GM10266 (cell line): ENCODE results near the gene TTC23L.

Source experiments
- DNase-seq: peaks from one replicate; pipeline ENCODE4 v3.0.0; 2012; ENCODE audit errors: extremely low spot score
- TF ChIP-seq, protein P1 (sequence below): IDR thresholded peaks from 2 replicates; pipeline ENCODE4 v1.5.1; 2012; ENCODE audit warnings: mild to moderate bottlenecking, low read depth; ENCODE audit not compliant: control insufficient read depth, insufficient read depth; ENCODE audit errors: missing control alignments

The TTC23L gene

DNA sequence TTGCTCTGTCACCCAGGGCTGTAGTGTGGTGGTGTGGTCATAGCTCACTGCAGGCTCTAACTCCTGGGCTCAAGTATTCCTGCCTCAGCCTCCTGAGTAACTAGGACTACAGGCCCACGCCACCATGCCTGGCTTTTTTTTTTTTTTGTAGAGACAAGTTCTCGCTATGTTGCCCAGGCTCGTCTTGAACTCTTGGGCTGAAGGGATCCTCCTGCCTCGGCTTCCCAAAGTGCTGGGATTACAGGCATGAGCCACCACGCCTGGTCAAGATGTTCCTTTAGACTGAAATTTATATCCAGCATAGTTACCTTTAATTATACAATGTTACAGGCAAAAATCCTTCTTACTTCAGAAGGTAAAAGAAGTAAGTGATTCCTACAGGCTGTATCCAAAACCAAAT is 88.8 kb downstream of the TTC23L start:
- no peak for DNase-seq

DNA sequence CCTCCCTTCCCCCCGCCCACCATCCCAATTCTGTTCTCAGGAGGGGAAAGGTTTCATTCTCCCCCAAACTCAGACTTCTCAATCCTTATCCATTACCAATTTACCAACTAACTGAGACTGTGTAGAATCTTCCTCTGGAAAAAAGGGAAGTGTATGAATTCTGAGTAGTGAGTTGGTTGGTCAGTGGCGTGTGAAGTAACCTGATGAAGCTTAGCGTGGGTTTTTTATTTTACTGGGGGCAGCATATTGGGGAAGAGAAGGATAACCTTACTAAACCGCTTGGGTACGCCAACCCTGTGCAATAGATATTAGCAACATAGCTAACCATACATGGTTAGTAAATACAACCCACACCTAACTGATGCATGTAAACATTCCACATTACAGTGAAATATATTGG is 89.3 kb downstream of the TTC23L start:
- TF ChIP-seq, protein P1, sequence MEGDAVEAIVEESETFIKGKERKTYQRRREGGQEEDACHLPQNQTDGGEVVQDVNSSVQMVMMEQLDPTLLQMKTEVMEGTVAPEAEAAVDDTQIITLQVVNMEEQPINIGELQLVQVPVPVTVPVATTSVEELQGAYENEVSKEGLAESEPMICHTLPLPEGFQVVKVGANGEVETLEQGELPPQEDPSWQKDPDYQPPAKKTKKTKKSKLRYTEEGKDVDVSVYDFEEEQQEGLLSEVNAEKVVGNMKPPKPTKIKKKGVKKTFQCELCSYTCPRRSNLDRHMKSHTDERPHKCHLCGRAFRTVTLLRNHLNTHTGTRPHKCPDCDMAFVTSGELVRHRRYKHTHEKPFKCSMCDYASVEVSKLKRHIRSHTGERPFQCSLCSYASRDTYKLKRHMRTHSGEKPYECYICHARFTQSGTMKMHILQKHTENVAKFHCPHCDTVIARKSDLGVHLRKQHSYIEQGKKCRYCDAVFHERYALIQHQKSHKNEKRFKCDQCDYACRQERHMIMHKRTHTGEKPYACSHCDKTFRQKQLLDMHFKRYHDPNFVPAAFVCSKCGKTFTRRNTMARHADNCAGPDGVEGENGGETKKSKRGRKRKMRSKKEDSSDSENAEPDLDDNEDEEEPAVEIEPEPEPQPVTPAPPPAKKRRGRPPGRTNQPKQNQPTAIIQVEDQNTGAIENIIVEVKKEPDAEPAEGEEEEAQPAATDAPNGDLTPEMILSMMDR, result no peak
- no peak for DNase-seq

More for the DNA sequence above, 88.8 kb downstream of the TTC23L start:
- TF ChIP-seq, protein P1, result no peak

DNA sequence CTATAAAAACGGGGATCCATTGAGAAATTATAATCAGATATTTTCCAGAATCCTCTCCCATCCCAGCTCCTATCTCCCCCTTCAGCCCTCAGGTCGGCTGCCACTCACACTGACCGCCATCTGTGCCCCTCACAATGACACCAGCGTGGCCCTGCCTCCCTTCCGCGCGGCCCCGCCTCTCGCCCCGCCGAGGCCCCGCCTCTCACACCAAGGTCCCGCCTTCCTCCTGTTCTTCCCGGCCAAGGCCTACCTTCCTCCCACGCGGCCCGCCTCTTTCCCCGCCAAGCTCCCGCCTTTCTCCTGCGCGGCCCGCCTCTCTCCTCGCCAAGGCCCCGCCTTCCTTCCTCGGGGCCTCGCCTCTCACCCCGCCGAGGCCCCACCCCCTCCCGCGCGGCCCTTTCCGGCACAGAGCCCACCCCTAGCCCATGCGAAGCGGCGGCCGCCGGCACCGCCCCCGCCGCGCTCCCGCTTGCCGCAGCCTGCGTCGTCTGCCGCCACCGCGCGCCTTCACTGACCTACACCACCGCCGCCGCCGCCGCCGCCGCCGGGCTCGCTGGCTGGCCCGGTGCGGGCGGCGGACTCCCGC is 90.3 kb downstream of the TTC23L start, which contains the start of gene DNAJC21:
TSS of gene DNAJC21 (plus strand) at position 426 of the 586 bp plus-strand sequence. CDS start 261 bp downstream, outside the sequence.
- DNase-seq, result peak; percentile 99
- TF ChIP-seq, protein P1, result no peak

DNA sequence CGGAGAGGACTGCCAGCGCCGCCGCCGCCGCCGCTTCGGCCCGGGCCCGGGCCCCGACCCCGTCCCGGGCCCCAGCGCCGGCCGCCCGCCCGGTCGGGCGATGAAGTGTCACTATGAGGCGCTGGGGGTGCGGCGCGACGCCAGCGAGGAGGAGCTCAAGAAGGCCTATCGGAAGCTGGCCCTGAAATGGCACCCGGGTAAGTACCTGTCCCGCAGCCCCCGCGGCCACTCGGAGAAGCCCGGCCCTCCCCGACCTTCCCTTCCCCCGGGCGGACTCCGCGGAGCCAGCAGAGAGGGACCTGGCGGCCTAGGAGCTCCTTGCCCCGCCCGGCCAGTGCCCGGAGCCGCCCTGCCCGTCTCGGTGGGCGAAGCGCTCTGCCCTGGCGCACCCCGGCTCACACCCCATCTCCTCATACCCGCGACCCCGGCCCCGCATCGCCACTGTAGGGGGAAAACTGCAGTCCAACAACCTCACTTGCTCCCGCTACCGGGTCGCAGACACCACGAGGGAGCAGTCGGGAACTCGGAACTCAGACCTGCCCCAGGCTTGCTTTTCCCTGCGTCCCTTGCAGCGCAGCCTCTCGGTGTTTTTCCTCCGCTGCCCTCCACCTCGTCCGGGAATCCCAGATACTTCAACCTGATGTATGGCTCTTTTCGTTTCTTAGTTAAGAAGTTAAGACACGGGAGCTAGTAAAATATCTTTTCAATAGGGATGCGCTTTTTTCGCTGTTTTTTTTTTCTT is 90.9 kb downstream of the TTC23L start:
- DNase-seq, result peak; percentile 90
- TF ChIP-seq, protein P1, result no peak

DNA sequence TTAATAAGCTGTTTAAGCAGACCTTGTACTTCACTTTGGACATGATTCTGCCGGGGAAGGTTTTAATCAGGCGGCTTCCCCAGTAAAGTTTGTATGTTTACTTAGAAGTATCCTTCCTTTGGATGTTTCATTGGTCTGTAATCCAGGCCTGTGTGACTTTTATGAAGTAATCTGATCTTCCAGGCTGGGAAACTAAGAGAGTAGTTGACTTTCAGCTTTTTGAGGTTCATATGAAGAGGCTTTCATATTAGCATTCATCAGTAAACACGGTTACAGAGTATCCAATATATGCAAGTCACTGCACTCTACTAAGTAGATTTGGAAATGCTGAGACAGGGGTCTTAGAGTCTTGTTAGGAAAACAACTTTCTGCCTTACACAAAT is 91.5 kb downstream of the TTC23L start:
- TF ChIP-seq, protein P1, result no peak
- no peak for DNase-seq

DNA sequence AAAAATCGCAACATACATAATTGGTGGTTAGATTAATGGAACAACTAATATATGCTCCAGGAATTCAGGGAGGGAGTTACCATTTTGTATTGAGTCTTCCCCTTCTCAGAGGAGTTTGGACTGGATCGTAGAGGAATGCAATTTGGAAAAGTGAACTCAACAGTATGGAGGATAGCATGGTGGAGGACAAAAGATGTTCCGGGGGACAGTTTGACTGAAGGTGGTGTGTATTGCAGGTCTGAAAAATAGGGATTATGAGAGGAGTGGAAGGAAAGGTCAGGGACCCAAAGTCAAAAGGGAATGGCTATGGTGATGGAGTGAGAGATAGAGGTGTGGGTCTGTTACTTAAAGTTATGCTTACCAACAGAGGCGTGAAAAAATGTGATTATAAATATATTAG is 91.9 kb downstream of the TTC23L start:
- no peak for DNase-seq
- TF ChIP-seq, protein P1, result no peak

DNA sequence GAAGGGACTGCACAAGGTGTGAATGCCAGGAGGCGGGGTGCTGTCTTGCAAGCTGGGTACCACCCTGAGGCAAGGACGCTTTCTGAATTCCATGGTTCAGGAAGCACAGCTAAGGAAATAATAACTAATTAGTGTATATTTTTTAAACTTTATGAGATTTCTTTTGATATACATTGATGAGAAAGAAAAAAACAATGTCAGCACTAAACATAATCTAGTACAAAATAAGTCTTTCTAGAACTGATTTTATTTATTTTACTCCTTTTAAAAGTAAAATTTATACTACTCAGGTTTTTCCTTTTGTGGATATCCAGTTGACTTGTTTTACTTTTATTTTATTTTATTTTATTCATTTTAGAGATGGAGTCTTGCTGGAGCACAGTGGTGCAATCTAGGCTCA is 94.0 kb downstream of the TTC23L start:
- DNase-seq, result no peak
- TF ChIP-seq, protein P1, result no peak
